ENCODE measurements around the gene NMU.

GRCh38 chr4:55675196-55675793 is 39.2 kb upstream of the NMU start:
- TF ChIP-seq ZSCAN29 (IDR thresholded peaks at IDR 0.05): no peak
- TF ChIP-seq EZH2 (IDR thresholded peaks at IDR 0.05; ENCODE audit: borderline replicate concordance, control insufficient read depth, low read depth, low read length): no peak
- TF ChIP-seq ZBTB40 (IDR thresholded peaks at IDR 0.05; ENCODE audit: borderline replicate concordance): no peak
- no peak for TF ChIP-seq KDM1A (IDR thresholded peaks at IDR 0.05; ENCODE audit: borderline replicate concordance)
- TF ChIP-seq TARDBP (IDR thresholded peaks at IDR 0.05; ENCODE audit: borderline replicate concordance): no peak
- no peak for TF ChIP-seq HDAC2 (IDR thresholded peaks at IDR 0.05)
- no peak for TF ChIP-seq IRF3 (IDR thresholded peaks at IDR 0.05)
- TF ChIP-seq POU2F2 (IDR thresholded peaks at IDR 0.05; ENCODE audit: borderline replicate concordance, low read depth, low read length): no peak
- no peak for TF ChIP-seq MAX (IDR thresholded peaks at IDR 0.05; ENCODE audit: low read depth, low read length)
- no peak for TF ChIP-seq CBX5 (IDR thresholded peaks at IDR 0.05; ENCODE audit: low read depth)
- TF ChIP-seq SUZ12 (IDR thresholded peaks at IDR 0.05; ENCODE audit: unreplicated experiment): no peak
- TF ChIP-seq ZBTB11 (CRISPR knock-in tag; IDR thresholded peaks at IDR 0.05): no peak
- no peak for TF ChIP-seq RAD21 (IDR thresholded peaks at IDR 0.05; ENCODE audit: insufficient read depth, low read depth, low read length)

All from GM12878 (cell line).